Measurements from ENCODE around the gene TMEM41B.
"Not testable (repeated sequence)": the region's sequence is repeated elsewhere in the genome, so short reads cannot be mapped to it uniquely, and the experiment has no call there.

The TMEM41B gene

GRCh38 chr11:9253086-9253485 is 61.3 kb downstream of the TMEM41B start:
- no peak for TF ChIP-seq ZNF274 (IDR thresholded peaks at IDR 0.05; ENCODE audit: low read depth, low read length)

GRCh38 chr11:9251311-9251710 is 63.1 kb downstream of the TMEM41B start:
- no peak overlapping the region for H3K4me3 ChIP-seq (ENCODE audit: low read length)
- TF ChIP-seq ZNF274 (IDR thresholded peaks at IDR 0.05; ENCODE audit: low read depth, low read length), result no peak

More at GRCh38 chr11:9253086-9253485, 61.3 kb downstream of the TMEM41B start:
- no peak overlapping the region for H3K4me3 ChIP-seq (ENCODE audit: low read length)

- no peak overlapping the region for H3K4me3 ChIP-seq (ENCODE audit: low read length)
- no peak for TF ChIP-seq ZNF274 (IDR thresholded peaks at IDR 0.05; ENCODE audit: low read depth, low read length)
Observed at GRCh38 chr11:9250139-9250582, 64.2 kb downstream of the TMEM41B start.

- no peak overlapping the region; the same call in 1 of the 2 replicates for H3K4me3 ChIP-seq (ENCODE audit: low read length)
- TF ChIP-seq ZNF274 (IDR thresholded peaks at IDR 0.05; ENCODE audit: low read depth, low read length), result no peak
Observed at GRCh38 chr11:9249252-9249651, 65.1 kb downstream of the TMEM41B start.

- no peak overlapping the region for H3K4me3 ChIP-seq (ENCODE audit: low read length)
- TF ChIP-seq ZNF274 (IDR thresholded peaks at IDR 0.05; ENCODE audit: low read depth, low read length), result no peak
Observed at GRCh38 chr11:9247863-9248262, 66.5 kb downstream of the TMEM41B start.

- not testable (repeated sequence) for H3K4me3 ChIP-seq (ENCODE audit: low read length)
Observed at GRCh38 chr11:9236242-9236641, 78.2 kb downstream of the TMEM41B start.

GRCh38 chr11:9232482-9232881 is 81.9 kb downstream of the TMEM41B start:
- no peak overlapping the region for H3K4me3 ChIP-seq (ENCODE audit: low read length)
- TF ChIP-seq ZNF274 (IDR thresholded peaks at IDR 0.05; ENCODE audit: low read depth, low read length), result no peak

- H3K4me3 ChIP-seq (ENCODE audit: low read length), result no peak overlapping the region
- TF ChIP-seq ZNF274 (IDR thresholded peaks at IDR 0.05; ENCODE audit: low read depth, low read length), result no peak
Observed at GRCh38 chr11:9231848-9232177, 82.6 kb downstream of the TMEM41B start.

All from GM08714 (cell line).